GM12875 (cell line): ENCODE measurements around the gene MCCC2.
"Not testable (repeated sequence)": the region's sequence is repeated elsewhere in the genome, so short reads cannot be mapped to it uniquely, and the experiment has no call there.

Experiments used
- H3K4me3 ChIP-seq: one replicate; pipeline ENCODE4 v1.5.1; 2011; ENCODE audit warnings: low read depth, low read length, control low read depth
- CTCF ChIP-seq: IDR thresholded peaks from 2 replicates; pipeline ENCODE4 v1.5.1; 2011; ENCODE audit warnings: low read depth, mild to moderate bottlenecking, control low read depth, inconsistent platforms, low read length, moderate library complexity, borderline replicate concordance; ENCODE audit not compliant: insufficient read depth

The MCCC2 gene

GRCh38 chr5:71573591-71573990 is 13.5 kb upstream of the MCCC2 start:
- no peak for TF ChIP-seq CTCF

DNA sequence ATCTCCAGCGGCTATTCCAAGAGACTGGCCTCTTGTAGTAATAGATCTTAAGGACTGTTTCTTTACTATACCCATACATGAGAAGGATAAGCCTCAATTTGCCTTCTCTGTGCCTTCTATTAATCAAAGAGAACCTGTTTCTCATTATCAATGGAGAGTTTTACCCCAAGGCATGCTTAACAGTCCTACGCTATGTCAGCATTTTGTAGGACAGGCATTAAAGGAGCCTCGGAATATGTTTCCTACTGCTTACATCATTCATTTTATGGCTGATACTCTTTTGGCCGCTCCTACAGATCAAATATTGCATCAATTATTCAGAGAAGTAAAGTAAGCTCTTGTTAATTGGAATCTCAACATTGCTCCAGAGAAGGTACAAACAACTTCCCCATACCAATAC is 11.6 kb upstream of the MCCC2 start:
- H3K4me3 ChIP-seq, result not testable (repeated sequence)

More at GRCh38 chr5:71573591-71573990, 13.5 kb upstream of the MCCC2 start:
- no peak overlapping the region for H3K4me3 ChIP-seq

- TF ChIP-seq CTCF, result no peak
- H3K4me3 ChIP-seq, result no peak overlapping the region
These were observed 10.9 kb upstream of the MCCC2 start for GRCh38 chr5:71576241-71576640.

DNA sequence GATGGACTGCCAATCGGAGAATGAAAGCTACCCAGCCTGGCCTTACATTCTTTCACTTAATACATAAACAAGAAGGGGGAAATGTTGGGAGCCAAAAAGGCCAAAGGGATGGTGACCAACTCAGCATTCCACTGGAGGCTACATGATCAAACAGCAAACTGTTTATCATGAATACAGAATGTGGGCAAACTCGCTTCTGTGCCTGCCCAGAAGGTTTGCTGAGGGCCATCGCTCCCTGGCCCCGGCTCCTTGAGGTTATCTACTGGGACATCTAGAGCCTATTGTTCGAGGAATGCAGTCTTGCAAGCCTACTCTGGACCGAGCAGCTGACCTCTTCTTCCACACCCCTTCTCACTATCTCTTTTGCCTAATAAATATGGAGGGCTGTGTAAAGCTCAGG is 9.3 kb upstream of the MCCC2 start:
- H3K4me3 ChIP-seq, result not testable (repeated sequence)

- no peak for TF ChIP-seq CTCF
- no peak overlapping the region for H3K4me3 ChIP-seq
These were observed 4.1 kb upstream of the MCCC2 start for GRCh38 chr5:71582945-71583584.

GRCh38 chr5:71586052-71586940 is 844 bp upstream of the MCCC2 start:
- H3K4me3 ChIP-seq, result peak overlapping the region; percentile 93
- no peak for TF ChIP-seq CTCF

DNA sequence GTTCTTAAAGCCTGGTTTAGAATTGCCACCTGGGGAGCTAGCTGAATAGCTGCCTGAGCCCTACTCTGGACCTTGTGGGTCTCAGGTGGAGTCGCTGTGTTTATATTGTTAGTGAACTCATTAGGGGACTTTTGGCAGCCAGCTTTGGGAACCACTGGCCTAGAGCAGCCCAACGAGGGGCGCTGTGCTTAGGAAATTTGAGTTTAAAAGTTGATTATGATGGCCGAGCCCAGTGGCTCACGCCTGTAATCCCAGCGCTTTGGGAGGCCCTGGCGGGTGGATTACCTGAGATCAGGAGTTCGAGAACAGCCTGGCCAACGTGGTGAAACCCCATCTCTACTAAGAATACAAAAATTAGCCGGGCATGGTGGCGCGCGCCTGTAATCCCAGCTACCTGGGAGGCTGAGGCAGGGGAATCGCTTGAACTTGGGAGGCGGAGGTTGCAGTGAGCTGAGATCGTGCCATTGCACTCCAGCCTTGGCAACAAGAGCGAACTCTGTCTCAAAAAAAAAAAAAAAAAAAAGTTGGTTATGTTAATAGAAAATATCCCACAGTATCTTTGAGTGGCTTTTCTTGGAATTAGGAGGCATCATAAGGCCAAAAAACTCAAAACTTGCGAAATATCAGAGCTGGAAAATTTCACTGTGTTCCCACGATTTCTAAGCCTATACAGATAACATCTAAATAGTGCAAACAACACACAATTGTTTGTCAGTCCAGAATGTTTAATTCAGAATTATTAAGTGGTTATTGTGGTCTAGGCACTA is 809 bp downstream of the MCCC2 start:
- H3K4me3 ChIP-seq, result peak overlapping the region; percentile 93
- no peak for TF ChIP-seq CTCF

GRCh38 chr5:71588533-71588885 is 1.4 kb downstream of the MCCC2 start:
- H3K4me3 ChIP-seq, result no peak overlapping the region
- no peak for TF ChIP-seq CTCF
